Endothelial cell of umbilical vein (primary cell): ENCODE data around the gene TRPC6. TPM values are rescaled to one million over a fixed set of nuclear protein-coding genes. Genes with fewer than 3 reads are reported as not detected.

Experiments
- BruUV-seq: library from RNA; stranded (reverse); fragments of 400-500 nt; replicated peaks from 2 replicates; lab custom pipeline; 2021; lab: Mats Ljungman, UMichigan
- CTCF ChIA-PET: fragments of 300-600, 350-600 bp; sonication (Branson Sonifier 250); formaldehyde crosslinking; loops from one replicate; lab custom pipeline; 2021; ENCODE audit warnings: antibody characterized with exemption, inconsistent platforms; lab: Charles Lee
- POLR2A ChIA-PET: fragments of 300-600, 350-600 bp; sonication (Branson Sonifier 250); formaldehyde crosslinking; loops from one replicate; lab custom pipeline; 2021; ENCODE audit warnings: antibody characterized with exemption, inconsistent platforms; lab: Charles Lee
- DNase-seq: peaks from one replicate; pipeline ENCODE4 v3.0.0-alpha.2; 2011; ENCODE audit warnings: low read depth, low spot score
- FAIRE-seq: peaks from 2 replicates; lab custom pipeline; 2011; peaks lifted over from hg19 to GRCh38; lab: Jason Lieb, UNC
- H2AFZ ChIP-seq: 2 replicates; pipeline ENCODE4 v1.6.0; 2012; ENCODE audit warnings: low read depth, low read length, control low read depth, inconsistent platforms
- H3K27ac ChIP-seq: 2 replicates; pipeline ENCODE4 v1.5.1; 2011; ENCODE audit warnings: low read depth, mild to moderate bottlenecking, control low read depth, low read length, moderate library complexity; ENCODE audit not compliant: insufficient read depth
- H3K27me3 ChIP-seq, 2 experiments: 2 replicates each; pipeline versions ENCODE4 v1.6.0 to v1.6.1; 2011; ENCODE audit warnings: low read length in 2 of 2, mixed read lengths in 1 of 2; ENCODE audit not compliant: control insufficient read depth in 2 of 2, insufficient read depth in 2 of 2
- H3K36me3 ChIP-seq, 2 experiments: 2 replicates in 1 of 2; 3 replicates in 1 of 2; pipeline ENCODE4 v1.5.1; 2011; ENCODE audit warnings: low read length in 2 of 2, mild to moderate bottlenecking in 1 of 2, moderate library complexity in 1 of 2; ENCODE audit not compliant: control insufficient read depth in 2 of 2, insufficient read depth in 2 of 2; ENCODE audit errors: extremely low read depth in 1 of 2
- H3K4me1 ChIP-seq: 3 replicates; pipeline ENCODE4 v1.5.1; 2011; ENCODE audit warnings: mild to moderate bottlenecking, low read length; ENCODE audit not compliant: control insufficient read depth, insufficient read depth; ENCODE audit errors: extremely low read depth
- H3K4me2 ChIP-seq: 2 replicates; pipeline ENCODE4 v1.6.1; 2011; ENCODE audit warnings: low read length, control low read depth, mixed read lengths; ENCODE audit not compliant: insufficient read depth
- H3K4me3 ChIP-seq, 3 experiments: fragments of 200-600 bp in 1 of 3; sonication (generic), shearing (Covaris generic) in 1 of 3; replicated peaks in 1 of 3; 2 replicates each; pipeline ENCODE4 v1.5.1; 2011 to 2016; ENCODE audit warnings: control low read depth in 3 of 3, low read length in 3 of 3, mild to moderate bottlenecking in 2 of 3, inconsistent platforms in 1 of 3, low read depth in 1 of 3, moderate library complexity in 1 of 3; ENCODE audit not compliant: insufficient read depth in 1 of 3
- H3K79me2 ChIP-seq: 2 replicates; pipeline ENCODE4 v1.6.0; 2012; ENCODE audit warnings: low read length, inconsistent platforms; ENCODE audit not compliant: control insufficient read depth, insufficient read depth
- H3K9ac ChIP-seq: replicated peaks from 2 replicates; pipeline ENCODE3; 2011; ENCODE audit warnings: low read length, control low read depth; ENCODE audit not compliant: insufficient read depth; ENCODE audit errors: extremely low read depth
- H3K9me1 ChIP-seq: replicated peaks from 3 replicates; pipeline ENCODE4 v1.6.0; 2011; ENCODE audit warnings: mild to moderate bottlenecking, low read length; ENCODE audit not compliant: control insufficient read depth, insufficient read depth; ENCODE audit errors: extremely low read depth
- H3K9me3 ChIP-seq: replicated peaks from 2 replicates; pipeline ENCODE4 v1.5.1; 2012; ENCODE audit warnings: low read length, inconsistent platforms; ENCODE audit not compliant: control insufficient read depth, insufficient read depth
- H4K20me1 ChIP-seq: replicated peaks from 2 replicates; pipeline ENCODE3; 2011; ENCODE audit warnings: mild to moderate bottlenecking, low read length; ENCODE audit not compliant: control insufficient read depth, insufficient read depth; ENCODE audit errors: extremely low read depth
- FOS ChIP-seq: IDR thresholded peaks from 2 replicates; pipeline ENCODE4 v1.6.1; 2011; ENCODE audit warnings: mild to moderate bottlenecking, low read length, moderate library complexity, borderline replicate concordance; ENCODE audit not compliant: insufficient read depth
- JUN ChIP-seq: IDR thresholded peaks from 2 replicates; pipeline ENCODE4 v1.6.1; 2011; ENCODE audit warnings: borderline replicate concordance, low read depth; ENCODE audit not compliant: insufficient read length, insufficient read depth
- MYC ChIP-seq: IDR thresholded peaks from one replicate; pipeline ENCODE4 v1.6.1; 2011; ENCODE audit warnings: mild to moderate bottlenecking, low read depth, low read length
- POLR2AphosphoS5 ChIP-seq: IDR thresholded peaks from 2 replicates; pipeline ENCODE4 v1.6.1; 2012; ENCODE audit warnings: low read depth, mild to moderate bottlenecking, control low read depth, low read length, moderate library complexity; ENCODE audit not compliant: insufficient read depth
- dilution Hi-C: fragments of 300-500 bp; cut with MboI; formaldehyde crosslinking; loops from one replicate; pipeline ENCODE4 v1.15.0; 2019; ENCODE audit warnings: low sequenced_read_pairs; ENCODE audit not compliant: extremely low pct_ligation_motif_present
- intact Hi-C: fragments of 100-400 bp; cut with micrococcal nuclease; formaldehyde crosslinking; loops from one replicate; pipeline ENCODE4 v1.10.0; 2022
- polyA plus RNA-seq, 4 experiments: library from polyadenylated mRNA; depleted of rRNA in 3 of 4; stranded (reverse) in 3 of 4; unstranded in 1 of 4; fragments of >200 nt; gene quantifications; 2 replicates each; pipeline versions ENCODE4 v1.2.1 to v1.2.3, GENCODE V29; 2011 to 2012; ENCODE audit warnings: missing spikeins in 1 of 4
- total RNA-seq: library from RNA; stranded (reverse); gene quantifications from 2 replicates; pipeline ENCODE4 v1.2.3, GENCODE V29; 2021
- TF ChIP-seq, protein P1 (sequence below): IDR thresholded peaks from 2 replicates; pipeline ENCODE4 v1.6.1; 2011; ENCODE audit not compliant: insufficient read depth, insufficient read length
- TF ChIP-seq, protein P2 (sequence below), 2 donors: IDR thresholded peaks; 1 replicate in 1 of 2; 2 replicates in 1 of 2; pipeline ENCODE4 v1.5.1; 2011; ENCODE audit warnings: low read length in 2 of 2, mild to moderate bottlenecking in 2 of 2, moderate library complexity in 2 of 2, control low read depth in 1 of 2, inconsistent platforms in 1 of 2, low read depth in 1 of 2; ENCODE audit not compliant: insufficient read depth in 1 of 2; ENCODE audit errors: extremely low read depth in 1 of 2

Gene TRPC6
- total and polyA plus RNA-seq, 2 donors (not counting 3 experiments of a cell fraction or from before 2014, with no cell fraction given): not detected

- FAIRE-seq: no peak
- no TSS peak for BruUV-seq
- Histone ChIP-seq H3K27me3 (no peaks in the 10 kb centered on the region), H3K9ac (no peak overlapping the region), H3K4me2 (no peak overlapping the region), H2AFZ (no peak overlapping the region), H3K27ac (no peak overlapping the region), H4K20me1 (no peaks in the 10 kb centered on the region), H3K9me3 (no peaks in the 10 kb centered on the region), H3K9me1 (no peaks in the 10 kb centered on the region), H3K4me3 (no peak overlapping the region), H3K79me2 (no peaks in the 10 kb centered on the region), H3K4me1 (no peaks in the 10 kb centered on the region), H3K36me3 (no peaks in the 10 kb centered on the region)
- CTCF ChIA-PET: no interaction called here
- POLR2A ChIA-PET: no interaction called here
- TF ChIP-seq FOS (no peak), POLR2AphosphoS5 (no peak), JUN (no peak), MYC (no peak)
- TF ChIP-seq, protein P1, sequence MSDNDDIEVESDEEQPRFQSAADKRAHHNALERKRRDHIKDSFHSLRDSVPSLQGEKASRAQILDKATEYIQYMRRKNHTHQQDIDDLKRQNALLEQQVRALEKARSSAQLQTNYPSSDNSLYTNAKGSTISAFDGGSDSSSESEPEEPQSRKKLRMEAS: no peak
- TF ChIP-seq, protein P2, sequence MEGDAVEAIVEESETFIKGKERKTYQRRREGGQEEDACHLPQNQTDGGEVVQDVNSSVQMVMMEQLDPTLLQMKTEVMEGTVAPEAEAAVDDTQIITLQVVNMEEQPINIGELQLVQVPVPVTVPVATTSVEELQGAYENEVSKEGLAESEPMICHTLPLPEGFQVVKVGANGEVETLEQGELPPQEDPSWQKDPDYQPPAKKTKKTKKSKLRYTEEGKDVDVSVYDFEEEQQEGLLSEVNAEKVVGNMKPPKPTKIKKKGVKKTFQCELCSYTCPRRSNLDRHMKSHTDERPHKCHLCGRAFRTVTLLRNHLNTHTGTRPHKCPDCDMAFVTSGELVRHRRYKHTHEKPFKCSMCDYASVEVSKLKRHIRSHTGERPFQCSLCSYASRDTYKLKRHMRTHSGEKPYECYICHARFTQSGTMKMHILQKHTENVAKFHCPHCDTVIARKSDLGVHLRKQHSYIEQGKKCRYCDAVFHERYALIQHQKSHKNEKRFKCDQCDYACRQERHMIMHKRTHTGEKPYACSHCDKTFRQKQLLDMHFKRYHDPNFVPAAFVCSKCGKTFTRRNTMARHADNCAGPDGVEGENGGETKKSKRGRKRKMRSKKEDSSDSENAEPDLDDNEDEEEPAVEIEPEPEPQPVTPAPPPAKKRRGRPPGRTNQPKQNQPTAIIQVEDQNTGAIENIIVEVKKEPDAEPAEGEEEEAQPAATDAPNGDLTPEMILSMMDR (IDR thresholded peaks at IDR 0.05; ENCODE audit: extremely low read depth in 1 of 2, insufficient read depth in 1 of 2, low read depth in 1 of 2, low read length in 2 of 2): no peak
- DNase-seq: no peak
- intact Hi-C loops: no loop called here
- dilution Hi-C loops: no loop called here
Observed at GRCh38 chr11:101442936-101443521, 140.8 kb downstream of the TRPC6 start.
